Mesenchymal stem cell (in vitro differentiated cells and primary cell): ENCODE data around the gene GSTO2.

Source experiments
- DNase-seq: peaks from one replicate; pipeline ENCODE4 v3.0.0-alpha.2; 2013
- H2AFZ ChIP-seq: one replicate; pipeline ENCODE4 v1.6.1; 2013; ENCODE audit warnings: low read depth, mild to moderate bottlenecking, control low read depth, inconsistent platforms, low read length, moderate library complexity
- H2AK5ac ChIP-seq: 2 replicates; pipeline ENCODE4 v1.6.1; 2013; ENCODE audit warnings: low read length, moderate library complexity, mild to moderate bottlenecking, inconsistent platforms; ENCODE audit not compliant: severe bottlenecking
- H2BK120ac ChIP-seq: one replicate; pipeline ENCODE4 v1.6.1; 2013; ENCODE audit warnings: low read depth, mild to moderate bottlenecking, inconsistent platforms, low read length, moderate library complexity
- H2BK12ac ChIP-seq, 2 experiments: one replicate each; pipeline ENCODE4 v1.6.1; 2013; ENCODE audit warnings: inconsistent platforms in 2 of 2, low read length in 2 of 2, mild to moderate bottlenecking in 2 of 2, moderate library complexity in 2 of 2, control low read depth in 1 of 2
- H2BK15ac ChIP-seq: one replicate; pipeline ENCODE4 v1.6.1; 2013; ENCODE audit warnings: mild to moderate bottlenecking, low read depth, inconsistent platforms; ENCODE audit not compliant: poor library complexity, severe bottlenecking
- H2BK5ac ChIP-seq: 2 replicates; pipeline ENCODE4 v1.6.1; 2013; ENCODE audit warnings: low read depth, mild to moderate bottlenecking, low read length, control low read depth, inconsistent platforms; ENCODE audit not compliant: poor library complexity, severe bottlenecking
- H3K14ac ChIP-seq, 2 experiments: one replicate each; pipeline ENCODE4 v1.6.1; 2013; ENCODE audit warnings: inconsistent platforms in 2 of 2, low read length in 2 of 2, control low read depth in 1 of 2, mild to moderate bottlenecking in 1 of 2, moderate library complexity in 1 of 2
- H3K18ac ChIP-seq, 2 experiments: one replicate each; pipeline ENCODE4 v1.6.1; 2013; ENCODE audit warnings: inconsistent platforms in 2 of 2, low read length in 2 of 2, control low read depth in 1 of 2, low read depth in 1 of 2, mild to moderate bottlenecking in 1 of 2
- H3K23ac ChIP-seq, 2 experiments: one replicate each; pipeline ENCODE4 v1.6.1; 2013; ENCODE audit warnings: inconsistent platforms in 2 of 2, low read length in 2 of 2, mild to moderate bottlenecking in 2 of 2, moderate library complexity in 2 of 2, control low read depth in 1 of 2
- H3K27ac ChIP-seq: 2 replicates; pipeline ENCODE4 v1.5.1; 2013; ENCODE audit warnings: mild to moderate bottlenecking, moderate library complexity, low read length, control low read depth, inconsistent platforms; ENCODE audit not compliant: poor library complexity, severe bottlenecking
- H3K27me3 ChIP-seq, 2 experiments: 2 replicates each; pipeline versions ENCODE4 v1.6.1 to v1.7.0; 2013; ENCODE audit warnings: low read length in 2 of 2, mild to moderate bottlenecking in 2 of 2, moderate library complexity in 2 of 2, control low read depth in 1 of 2, inconsistent platforms in 1 of 2; ENCODE audit not compliant: control insufficient read depth in 1 of 2, insufficient read depth in 1 of 2
- H3K36me3 ChIP-seq, 2 experiments: 2 replicates each; pipeline versions ENCODE4 v1.6.1 to v1.7.0; 2013; ENCODE audit warnings: low read length in 2 of 2, control low read depth in 1 of 2, inconsistent platforms in 1 of 2, low read depth in 1 of 2, mild to moderate bottlenecking in 1 of 2; ENCODE audit not compliant: insufficient read depth in 2 of 2, control insufficient read depth in 1 of 2
- H3K4ac ChIP-seq, 2 experiments: one replicate each; pipeline ENCODE4 v1.6.1; 2013; ENCODE audit warnings: inconsistent platforms in 2 of 2, low read length in 2 of 2, mild to moderate bottlenecking in 2 of 2, moderate library complexity in 2 of 2, control low read depth in 1 of 2, low read depth in 1 of 2
- H3K4me1 ChIP-seq: 2 replicates; pipeline ENCODE4 v1.6.1; 2013; ENCODE audit warnings: low read depth, low read length, control low read depth; ENCODE audit not compliant: control insufficient read depth, insufficient read depth
- H3K4me2 ChIP-seq: 2 replicates; pipeline ENCODE4 v1.6.1; 2013; ENCODE audit warnings: low read length, mild to moderate bottlenecking, inconsistent platforms; ENCODE audit not compliant: poor library complexity, severe bottlenecking
- H3K4me3 ChIP-seq, 2 experiments: 2 replicates each; pipeline versions ENCODE4 v1.5.1 to v1.7.0; 2013; ENCODE audit warnings: low read length in 2 of 2, mild to moderate bottlenecking in 2 of 2, control low read depth in 1 of 2, low read depth in 1 of 2; ENCODE audit not compliant: insufficient read depth in 1 of 2
- H3K79me1 ChIP-seq: replicated peaks from 2 replicates; pipeline ENCODE4 v1.6.1; 2013; ENCODE audit warnings: mild to moderate bottlenecking, control low read depth, low read length, inconsistent platforms; ENCODE audit not compliant: poor library complexity, severe bottlenecking
- H3K9ac ChIP-seq: 2 replicates; pipeline ENCODE4 v1.7.0; 2013; ENCODE audit warnings: mild to moderate bottlenecking, low read length, moderate library complexity
- H3K9me3 ChIP-seq: 2 replicates; pipeline ENCODE4 v1.7.0; 2013; ENCODE audit warnings: mild to moderate bottlenecking, low read length; ENCODE audit not compliant: control insufficient read depth
- H4K8ac ChIP-seq: one replicate; pipeline ENCODE4 v1.6.1; 2013; ENCODE audit warnings: inconsistent platforms, mild to moderate bottlenecking, low read length, moderate library complexity
- H4K91ac ChIP-seq: one replicate; pipeline ENCODE4 v1.6.1; 2013; ENCODE audit warnings: mild to moderate bottlenecking, low read length, inconsistent platforms
- WGBS: methylation state at CpG from one replicate; pipeline ENCODE4 v1.1.7; 2013; ENCODE audit warnings: mixed read lengths; 5-methylcytosine and 5-hydroxymethylcytosine counted together

GSTO2 gene

GRCh38 chr10:104323760-104324201 lies 54.8 kb downstream of the GSTO2 start:
- H3K27ac ChIP-seq: no peak overlapping the region
- H3K27me3 ChIP-seq: no peaks in the 10 kb centered on the region
- no peak overlapping the region for H3K4ac ChIP-seq
- peaks cover 51% of the 10 kb centered on the region for H3K4me1 ChIP-seq
- WGBS: 99% methylated on average over 3 of the region's 4 CpGs
- H2BK15ac ChIP-seq: no peak overlapping the region
- peaks cover 29% of the 10 kb centered on the region for H3K79me1 ChIP-seq
- no peaks in the 10 kb centered on the region for H3K9me3 ChIP-seq
- no peak overlapping the region for H2AFZ ChIP-seq
- DNase-seq: no peak
- no peak overlapping the region for H3K23ac ChIP-seq
- no peak overlapping the region for H4K91ac ChIP-seq
- no peak overlapping the region for H2BK5ac ChIP-seq
- no peak overlapping the region for H3K4me3 ChIP-seq
- H2BK12ac ChIP-seq: no peak overlapping the region
- H3K36me3 ChIP-seq: peaks cover 31 to 40% of the 10 kb centered on the region in 2 experiments
- H3K4me2 ChIP-seq: no peak overlapping the region
- H3K14ac ChIP-seq: peak overlapping the region in 1 of 2 experiments; percentile 56
- no peak overlapping the region for H3K18ac ChIP-seq
- H2BK120ac ChIP-seq: no peak overlapping the region
- H3K9ac ChIP-seq: no peak overlapping the region
- H4K8ac ChIP-seq: peak overlapping the region; percentile 66
- H2AK5ac ChIP-seq: no peak overlapping the region

DNA sequence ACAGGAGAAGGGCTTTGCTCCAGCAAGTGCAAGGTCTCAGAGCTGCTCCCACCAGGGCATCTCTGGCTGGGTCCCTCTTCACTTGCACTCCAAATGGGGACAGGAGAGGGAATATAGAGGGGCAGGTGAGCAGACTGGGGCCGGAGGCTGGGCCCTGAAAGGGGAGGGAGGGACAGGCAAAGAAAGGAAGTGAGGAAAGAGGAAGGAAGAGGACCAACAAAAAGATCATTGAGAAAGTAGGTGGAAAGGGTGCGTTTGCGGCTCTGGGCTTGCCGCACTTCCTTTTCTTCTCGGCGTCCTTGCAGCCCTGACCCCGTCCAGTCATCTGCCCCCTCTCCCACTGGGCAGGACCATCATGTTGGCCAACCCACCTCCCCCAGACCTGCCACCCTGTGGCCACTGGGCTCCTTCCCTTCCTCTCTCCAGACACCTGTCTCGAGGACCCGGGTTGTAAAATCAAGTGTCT lies 55.3 kb downstream of the GSTO2 start:
- Histone ChIP-seq H3K36me3 (peaks cover 31 to 40% of the 10 kb centered on the region in 2 experiments), H2BK15ac (no peak overlapping the region), H3K9ac (no peak overlapping the region), H2AK5ac (no peak overlapping the region), H3K4me1 (peaks cover 51% of the 10 kb centered on the region), H2AFZ (no peak overlapping the region), H2BK120ac (no peak overlapping the region), H3K27ac (no peak overlapping the region), H2BK12ac (no peak overlapping the region), H3K4ac (no peak overlapping the region), H3K4me2 (no peak overlapping the region), H3K18ac (no peak overlapping the region), H3K4me3 (no peak overlapping the region), H3K14ac (no peak overlapping the region), H3K27me3 (no peaks in the 10 kb centered on the region), H2BK5ac (no peak overlapping the region), H3K79me1 (peaks cover 29% of the 10 kb centered on the region), H4K8ac (no peak overlapping the region), H3K23ac (no peak overlapping the region), H3K9me3 (no peaks in the 10 kb centered on the region), H4K91ac (no peak overlapping the region)
- DNase-seq: no peak
- 92% methylated on average over 9 of the region's 9 CpGs for WGBS

- no peak overlapping the region for H3K18ac ChIP-seq
- H2AK5ac ChIP-seq: no peak overlapping the region
- H2BK120ac ChIP-seq: no peak overlapping the region
- no peak overlapping the region for H2BK12ac ChIP-seq
- no peak overlapping the region for H2BK5ac ChIP-seq
- H3K27me3 ChIP-seq: no peaks in the 10 kb centered on the region
- no peak overlapping the region for H3K14ac ChIP-seq
- H3K4me1 ChIP-seq: peaks cover 53% of the 10 kb centered on the region
- no peak overlapping the region for H3K4me2 ChIP-seq
- H3K23ac ChIP-seq: no peak overlapping the region
- H4K91ac ChIP-seq: no peak overlapping the region
- H3K4ac ChIP-seq: no peak overlapping the region
- H3K27ac ChIP-seq: no peak overlapping the region
- H3K4me3 ChIP-seq: no peak overlapping the region
- no peak for DNase-seq
- H3K9ac ChIP-seq: peak overlapping the region; percentile 24
- WGBS: 95% methylated on average over 7 of the region's 10 CpGs
- peaks cover 29% of the 10 kb centered on the region for H3K79me1 ChIP-seq
- H2AFZ ChIP-seq: no peak overlapping the region
- peaks cover 31 to 40% of the 10 kb centered on the region in 2 experiments for H3K36me3 ChIP-seq
- H4K8ac ChIP-seq: no peak overlapping the region
- no peak overlapping the region for H2BK15ac ChIP-seq
- H3K9me3 ChIP-seq: no peaks in the 10 kb centered on the region
Observed at GRCh38 chr10:104324931-104325330, 55.9 kb downstream of the GSTO2 start.

- Histone ChIP-seq H3K23ac (no peak overlapping the region), H3K4me3 (no peak overlapping the region), H3K4me2 (no peak overlapping the region), H4K8ac (peak overlapping the region; percentile 81), H3K27me3 (no peaks in the 10 kb centered on the region), H4K91ac (peak overlapping the region; percentile 19), H3K9me3 (no peaks in the 10 kb centered on the region), H3K36me3 (peaks cover 31 to 38% of the 10 kb centered on the region in 2 experiments), H3K4ac (peak overlapping the region; percentile 4 to 41), H2AFZ (no peak overlapping the region), H2BK12ac (peak overlapping the region in 1 of 2 experiments; percentile 37), H3K14ac (peak overlapping the region in 1 of 2 experiments; percentile 1), H2AK5ac (no peak overlapping the region), H3K79me1 (peaks cover 29% of the 10 kb centered on the region), H2BK120ac (no peak overlapping the region), H3K4me1 (peaks cover 57% of the 10 kb centered on the region), H3K9ac (peak overlapping the region; percentile 24), H2BK5ac (no peak overlapping the region), H3K18ac (peak overlapping the region in 1 of 2 experiments; percentile 52), H3K27ac (no peak overlapping the region), H2BK15ac (peak overlapping the region; percentile 34)
- DNase-seq: no peak
- 90% methylated on average over 28 of the region's 28 CpGs for WGBS
Observed at GRCh38 chr10:104325436-104326435, 56.8 kb downstream of the GSTO2 start.
